ENCODE measurements around the gene CPNE2.
"Not testable (repeated sequence)": the region's sequence is repeated elsewhere in the genome, so short reads cannot be mapped to it uniquely, and the experiment has no call there.

The CPNE2 gene

DNA sequence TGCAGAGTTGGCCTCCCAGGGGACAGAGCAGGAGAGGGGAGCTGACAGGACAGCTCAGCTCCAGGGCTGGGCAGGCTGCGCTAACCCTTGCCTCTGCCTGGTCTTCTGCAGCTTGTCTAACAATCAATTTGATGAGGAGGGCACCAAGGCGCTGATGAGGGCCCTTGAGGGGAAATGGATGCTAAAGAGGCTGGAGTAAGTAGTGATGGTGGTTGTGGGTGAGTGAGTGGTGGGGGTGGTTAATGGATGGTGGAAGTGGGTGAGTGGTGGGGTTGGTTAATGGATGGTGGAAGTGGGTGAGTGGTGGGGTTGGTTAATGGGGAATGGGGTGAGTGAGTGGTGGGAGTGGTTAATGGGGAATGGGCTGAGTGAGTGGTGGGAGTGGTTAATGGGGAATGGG lies 22.0 kb upstream of the CPNE2 start:
- DNase-seq, result no peak

DNA sequence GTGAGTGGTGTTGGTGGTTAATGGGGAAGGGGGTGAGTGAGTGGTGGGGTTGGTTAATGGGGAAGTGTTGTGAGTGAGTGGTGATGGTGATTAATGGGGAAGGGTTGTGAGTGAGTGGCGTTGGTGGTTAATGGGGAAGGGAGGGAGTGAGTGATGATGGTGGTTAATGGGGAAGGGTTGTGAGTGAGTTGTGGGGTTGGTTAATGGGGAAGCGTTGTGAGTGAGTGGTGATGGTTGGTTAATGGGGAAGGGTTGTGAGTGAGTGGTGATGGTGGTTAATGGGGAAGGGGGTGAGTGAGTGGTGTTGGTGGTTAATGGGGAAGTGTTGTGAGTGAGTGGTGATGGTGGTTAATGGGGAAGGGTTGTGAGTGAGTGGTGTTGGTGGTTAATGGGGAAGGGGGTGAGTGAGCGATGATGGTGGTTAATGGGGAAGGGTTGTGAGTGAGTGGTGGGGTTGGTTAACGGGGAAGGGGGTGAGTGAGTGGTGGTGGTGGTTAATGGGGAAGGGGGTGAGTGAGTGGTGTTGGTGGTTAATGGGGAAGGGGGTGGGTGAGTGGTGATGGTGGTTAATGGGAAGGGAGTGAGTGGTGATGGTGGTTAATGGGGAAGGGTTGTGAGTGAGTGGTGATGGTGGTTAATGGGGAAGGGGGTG lies 21.2 kb upstream of the CPNE2 start:
- DNase-seq, result not testable (repeated sequence)

DNA sequence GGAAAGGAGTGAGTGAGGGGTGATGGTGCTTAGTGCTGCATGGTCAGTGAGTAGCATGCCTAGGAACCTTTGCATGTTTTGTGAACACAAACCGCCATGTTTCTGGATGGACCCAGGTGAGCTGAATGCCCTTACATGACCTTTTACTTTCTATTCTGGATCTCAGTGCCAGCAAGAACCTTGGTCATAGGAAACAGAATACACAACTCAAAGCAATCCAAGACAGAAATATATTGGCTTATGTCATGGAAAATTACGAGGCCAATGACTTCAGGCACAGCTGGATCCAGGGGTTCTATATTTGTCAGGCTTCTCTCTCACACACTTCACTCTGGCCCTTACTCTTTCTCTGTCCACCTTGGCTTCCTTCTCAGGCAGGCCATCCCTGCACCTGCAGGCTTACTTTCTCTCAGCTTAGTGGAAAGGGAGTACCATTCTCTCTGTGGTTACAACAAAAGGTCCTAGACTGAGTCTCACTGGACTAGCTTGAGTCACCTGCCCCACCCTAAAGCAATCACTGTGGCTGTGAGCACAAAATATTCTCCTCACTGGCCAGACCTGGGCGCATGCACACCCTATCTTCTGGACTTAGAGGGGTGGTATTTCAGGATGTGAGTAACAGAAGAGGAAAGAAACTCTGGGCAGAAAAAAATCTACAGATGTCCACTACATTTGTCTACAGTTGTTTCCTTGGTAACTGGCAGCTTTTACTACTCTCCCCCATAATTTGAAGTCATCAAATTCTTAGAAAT lies 20.4 kb upstream of the CPNE2 start:
- peak; percentile 49 for DNase-seq

DNA sequence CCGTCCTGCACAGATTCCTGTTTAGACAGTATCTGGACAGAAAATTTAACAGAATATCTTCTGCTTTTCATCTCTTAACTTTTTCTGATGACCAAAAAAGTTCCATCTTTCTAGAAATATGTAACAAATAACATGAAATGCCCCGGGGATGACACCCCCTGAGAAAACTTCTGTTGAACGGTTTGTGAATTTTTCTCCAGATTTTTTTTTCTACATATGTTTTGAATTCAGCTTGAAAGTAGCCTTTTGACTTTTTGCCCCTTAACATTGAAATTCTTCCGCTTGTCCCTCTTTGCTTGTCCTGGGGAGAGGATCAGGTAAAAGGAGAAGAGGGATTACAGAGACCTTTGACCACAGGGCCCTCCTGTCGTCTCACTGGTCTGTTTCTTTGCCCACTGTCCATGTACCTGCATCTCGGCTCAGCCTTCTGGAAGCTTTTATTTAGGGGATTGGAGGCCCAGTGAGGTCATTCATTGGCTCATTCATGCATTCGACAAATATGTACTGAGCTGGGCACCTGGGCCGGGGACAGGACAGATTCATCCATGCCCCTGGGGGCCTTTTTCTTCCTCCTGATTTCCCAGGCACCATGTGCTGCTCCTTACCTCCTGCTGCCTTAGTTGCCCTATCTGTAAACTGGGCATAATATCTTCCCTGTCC lies 19.6 kb upstream of the CPNE2 start:
- no peak for DNase-seq

DNA sequence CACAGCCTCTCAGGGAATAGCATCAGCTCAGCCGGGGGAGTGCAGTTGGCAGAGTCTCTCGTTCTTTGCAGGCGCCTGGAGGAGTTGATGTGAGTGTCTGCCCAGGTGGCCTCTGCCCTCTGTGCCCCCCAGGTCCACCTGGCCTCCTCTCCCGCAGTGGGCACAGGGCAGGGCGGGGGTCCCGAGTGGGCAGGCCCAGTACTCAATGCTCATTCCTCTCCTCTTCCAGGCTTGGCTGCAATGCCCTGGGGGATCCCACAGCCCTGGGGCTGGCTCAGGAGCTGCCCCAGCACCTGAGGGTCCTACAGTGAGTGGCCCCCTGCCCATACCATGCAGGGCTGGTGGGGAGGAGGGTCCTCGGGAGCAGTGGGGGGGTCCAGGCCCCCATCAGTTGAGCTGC lies 14.7 kb upstream of the CPNE2 start:
- no peak for DNase-seq

DNA sequence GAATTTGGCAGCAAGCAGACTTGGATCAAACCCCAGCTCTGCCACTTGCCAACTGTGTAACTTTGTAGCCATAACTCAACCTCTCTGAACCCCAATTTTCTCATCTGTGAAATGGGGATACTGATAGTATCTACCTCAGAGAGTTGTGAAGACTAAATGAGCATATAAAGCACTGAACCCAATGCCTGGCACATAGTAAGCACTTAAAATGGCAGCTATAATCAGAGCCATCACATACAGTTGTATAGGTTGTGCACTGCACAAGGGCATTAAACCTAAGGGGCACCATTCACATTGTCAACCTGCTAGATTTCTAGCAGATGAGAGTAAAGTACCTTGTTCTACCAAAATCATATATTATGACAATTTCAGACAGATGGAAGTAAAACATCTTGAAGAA lies 10.6 kb upstream of the CPNE2 start:
- no peak for DNase-seq

DNA sequence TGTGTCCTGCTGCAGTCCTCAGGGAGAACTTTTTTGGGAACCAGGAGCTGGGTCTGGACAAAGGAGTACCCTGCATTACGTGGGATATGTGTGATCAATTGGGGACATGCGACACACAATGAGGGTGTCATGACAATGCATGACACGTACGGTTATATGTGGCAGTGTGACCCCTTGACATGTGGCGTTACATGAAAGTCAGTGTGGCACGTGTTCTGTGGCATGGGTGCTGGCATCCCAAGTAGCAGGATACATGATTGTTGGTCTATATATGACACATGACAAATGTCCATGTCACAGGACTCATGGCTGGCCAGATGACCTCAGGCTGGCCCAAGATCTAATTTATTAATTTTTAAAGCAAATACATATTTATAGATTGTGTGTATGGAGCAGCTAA lies 9.7 kb upstream of the CPNE2 start:
- no peak for DNase-seq

DNA sequence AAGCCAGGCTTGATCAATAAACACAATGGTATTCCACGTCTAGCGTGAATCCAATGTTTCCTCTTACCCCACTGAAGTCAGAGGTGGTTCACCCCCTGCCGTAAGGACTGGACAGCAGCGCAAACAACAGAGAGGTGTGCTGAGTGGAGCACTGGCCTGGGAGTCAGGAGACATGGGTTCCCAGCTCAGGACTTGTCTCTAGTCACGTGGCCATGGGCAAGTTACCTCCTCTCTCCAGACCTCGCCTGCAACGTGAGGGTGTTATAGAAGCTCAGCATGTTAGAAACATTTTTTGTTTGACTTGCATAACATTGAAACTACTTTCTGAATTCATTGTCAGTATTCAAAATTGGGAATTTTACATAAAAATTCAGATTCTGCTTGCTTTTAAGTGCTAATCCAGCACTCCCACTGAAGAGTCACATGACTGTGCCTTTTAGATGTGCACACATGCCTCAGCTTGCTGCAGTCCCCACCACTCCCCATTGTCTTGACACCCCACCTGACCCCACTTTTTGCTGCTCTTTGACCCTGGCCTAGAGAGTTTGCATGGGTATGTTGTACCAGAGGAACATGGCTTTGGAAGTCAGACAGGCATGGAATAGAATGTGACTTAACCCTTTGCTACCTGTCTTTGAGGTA lies 8.8 kb upstream of the CPNE2 start:
- no peak for DNase-seq

DNA sequence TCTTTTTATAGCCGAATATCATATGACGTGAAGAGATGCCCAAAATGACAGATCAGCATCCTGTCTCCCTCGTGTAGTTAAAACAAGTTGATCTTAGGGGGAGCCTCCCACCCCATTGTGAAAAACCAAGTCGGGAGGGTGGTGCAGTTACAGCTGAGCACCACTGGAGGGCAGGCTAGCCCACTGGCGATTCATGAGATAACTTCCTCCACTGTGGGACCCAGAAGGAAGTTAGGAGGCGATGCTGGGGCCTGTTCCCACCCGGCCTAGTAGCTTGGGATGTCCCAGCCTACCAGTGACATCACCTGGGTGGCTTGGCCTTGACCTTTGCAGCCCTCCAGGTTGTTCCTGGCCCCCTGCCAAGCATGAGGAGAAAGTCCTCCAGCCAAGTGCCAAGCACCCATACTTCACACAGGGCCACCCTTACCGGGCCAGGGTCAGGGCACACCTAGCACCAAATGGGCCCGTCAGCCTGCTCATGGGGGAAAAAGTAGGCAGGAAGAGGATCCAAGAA lies 8.1 kb upstream of the CPNE2 start:
- DNase-seq, result peak; percentile 68

DNA sequence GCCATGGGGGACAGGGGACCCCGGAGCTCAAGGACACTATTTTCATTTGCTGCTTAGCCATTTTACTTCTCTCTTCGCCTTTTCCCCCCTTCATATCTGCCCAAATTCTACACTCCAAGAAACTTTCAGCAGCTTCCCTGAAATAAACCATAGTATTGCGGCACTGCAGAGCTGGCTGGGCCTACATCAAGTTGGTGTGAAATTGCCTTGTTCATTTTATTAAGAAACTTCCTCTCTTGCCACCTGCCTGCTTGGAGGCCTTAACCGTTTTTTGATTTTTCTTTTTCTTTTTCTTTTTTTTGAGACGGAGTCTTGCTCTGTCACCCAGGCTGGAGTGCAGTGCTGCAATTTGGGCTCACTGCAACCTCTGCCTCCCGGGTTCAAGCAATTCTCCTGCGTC lies 7.4 kb upstream of the CPNE2 start:
- no peak for DNase-seq

DNA sequence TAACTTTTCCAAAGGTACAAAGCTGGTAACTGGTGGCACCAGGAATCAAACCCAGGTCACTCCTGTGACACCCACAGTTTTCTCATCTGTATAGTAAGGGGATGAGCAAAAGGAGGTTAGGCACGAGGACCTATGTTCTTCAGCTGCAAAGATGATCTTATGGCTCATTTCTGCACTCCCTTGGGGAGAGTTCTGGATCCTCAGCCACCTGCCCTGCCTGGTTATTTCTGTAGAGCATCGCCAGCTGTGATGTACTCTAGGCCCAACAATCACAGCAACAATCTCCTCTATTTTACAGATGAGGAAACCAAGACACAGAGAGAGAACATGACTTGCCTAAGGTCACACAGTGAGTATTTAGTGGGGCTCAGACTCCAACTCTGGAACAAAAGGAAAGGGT lies 5.4 kb upstream of the CPNE2 start:
- no peak for DNase-seq

DNA sequence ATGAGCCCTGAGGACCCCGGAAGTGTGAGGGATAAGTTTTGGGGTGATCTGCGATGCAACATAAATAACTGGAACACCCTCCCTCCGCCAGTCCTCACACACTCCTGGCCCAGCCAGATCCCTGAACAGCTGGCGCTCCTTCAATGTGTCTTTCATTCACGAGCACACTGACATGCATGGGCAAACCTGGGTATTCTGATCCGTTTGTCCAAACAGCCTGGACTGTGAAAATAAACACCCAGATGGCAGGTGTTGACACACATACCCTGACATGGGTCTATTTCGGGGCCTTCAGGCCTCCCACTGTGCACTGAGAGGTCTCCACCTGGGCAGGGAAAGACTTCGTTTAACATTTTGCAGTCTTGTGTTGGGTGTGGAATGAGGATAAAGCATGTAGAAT lies 3.0 kb upstream of the CPNE2 start:
- no peak for DNase-seq

DNA sequence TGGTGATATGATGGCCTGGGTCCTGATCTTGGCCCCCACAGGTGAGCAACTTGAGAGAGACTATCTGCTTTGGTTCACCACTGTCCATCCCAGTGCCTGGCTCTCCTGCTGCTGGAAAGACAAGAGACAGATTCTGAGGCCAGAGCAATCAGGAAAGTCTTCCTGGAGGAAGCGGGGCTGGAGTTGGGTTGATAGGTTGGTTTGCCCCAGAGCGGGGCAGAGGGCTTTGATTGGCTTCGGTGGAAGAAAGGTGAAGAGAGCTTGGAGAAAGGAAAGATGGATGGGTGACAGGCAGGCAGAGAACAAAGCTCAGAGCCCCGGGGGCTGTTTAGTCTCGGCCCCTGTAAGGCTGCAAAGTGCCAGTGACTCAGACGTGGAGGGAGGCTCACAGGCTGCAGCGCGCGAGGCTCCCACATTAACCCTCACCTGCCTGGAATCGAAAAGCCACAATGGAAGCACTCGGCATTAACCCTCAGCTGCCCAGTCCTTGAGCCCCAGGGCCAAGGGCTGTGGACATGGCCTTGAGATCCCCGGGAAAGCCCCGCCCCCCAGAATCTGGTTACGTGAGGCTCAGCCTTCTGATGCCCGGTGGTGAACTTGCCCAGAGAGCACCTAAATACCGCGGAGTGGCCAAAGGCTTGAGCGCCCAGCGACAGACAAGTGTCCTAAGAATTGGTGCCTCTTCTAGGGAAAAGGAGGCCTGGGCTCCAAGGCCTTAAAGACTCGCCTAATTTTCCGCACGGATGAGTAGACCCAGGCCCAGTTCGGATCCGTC lies 996 bp upstream of the CPNE2 start:
- DNase-seq, result peak; percentile 35

DNA sequence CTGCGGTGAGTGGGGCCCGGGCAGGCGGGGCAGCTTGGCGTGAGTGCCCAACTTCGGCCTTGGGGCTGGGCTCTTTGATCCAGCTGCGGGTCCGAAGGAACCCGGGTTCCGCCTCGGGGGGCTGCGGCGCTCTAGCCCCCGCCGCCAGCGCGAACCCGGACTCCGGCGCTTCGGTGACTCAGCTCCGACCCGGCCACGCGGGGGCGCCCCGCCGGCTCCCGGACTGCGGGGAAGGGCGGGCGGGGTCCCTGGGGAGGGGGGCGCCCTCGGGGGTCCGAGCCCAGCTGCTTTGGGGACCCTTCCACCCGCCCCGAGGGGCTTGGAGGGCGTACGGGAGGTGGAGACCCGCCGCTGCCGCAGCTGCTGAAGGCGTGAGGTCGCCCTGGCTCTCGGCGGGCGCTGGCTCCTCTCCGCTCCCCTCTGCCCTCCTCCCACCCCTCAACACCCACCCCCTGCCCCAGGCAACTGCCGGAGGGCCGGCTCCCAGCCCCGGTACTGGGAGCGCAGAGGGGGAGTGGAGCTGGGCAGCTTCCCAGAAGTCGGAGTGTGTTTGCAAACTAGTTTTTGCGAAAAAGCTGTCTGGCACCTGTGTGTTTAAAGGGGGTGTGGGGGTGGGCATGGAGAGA lies 516 bp downstream of the CPNE2 start:
- DNase-seq, result peak; percentile 22

DNA sequence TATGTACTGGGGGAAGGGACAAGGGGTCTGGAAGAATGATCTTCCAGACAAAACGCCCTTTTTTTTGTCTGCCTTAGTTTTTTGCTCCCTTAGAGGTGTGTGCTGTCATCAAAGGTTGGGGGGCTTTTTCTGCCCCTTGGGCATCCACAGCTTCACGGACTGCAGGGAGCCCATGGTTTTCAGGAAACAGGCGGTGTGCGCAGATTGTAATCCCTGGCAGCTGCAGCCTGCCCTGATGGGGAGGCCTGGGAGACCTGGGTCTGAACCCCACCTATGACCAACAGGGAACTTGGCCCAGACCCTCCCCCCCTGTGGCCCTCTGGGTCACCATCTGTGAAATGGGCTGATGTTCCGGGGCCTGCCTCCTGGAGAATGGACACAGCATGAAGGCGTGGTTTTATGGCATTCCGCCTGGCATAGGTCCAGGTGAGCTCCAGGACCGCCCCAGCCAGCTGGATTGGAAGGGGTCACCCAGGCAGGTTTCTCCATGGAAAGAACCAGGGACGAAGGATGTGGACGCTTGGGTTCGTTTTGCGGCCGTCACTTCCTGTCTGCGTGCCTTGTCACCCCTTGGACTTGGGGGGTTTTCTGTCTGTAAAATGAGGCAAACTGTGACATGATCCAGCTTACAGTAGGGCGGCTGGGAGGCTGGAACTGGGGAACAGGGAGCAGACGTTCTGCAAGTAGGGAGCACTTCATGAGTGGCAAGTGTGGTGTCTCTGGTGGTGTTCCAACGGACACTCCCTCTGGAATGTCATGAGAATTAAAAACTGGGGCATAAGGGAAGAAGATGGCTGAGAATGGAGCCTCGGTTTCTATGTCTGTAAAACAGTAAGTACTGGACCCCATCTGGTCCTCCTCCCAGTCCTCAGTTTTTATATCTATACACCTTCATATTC lies 1.5 kb downstream of the CPNE2 start:
- DNase-seq, result peak; percentile 13

DNA sequence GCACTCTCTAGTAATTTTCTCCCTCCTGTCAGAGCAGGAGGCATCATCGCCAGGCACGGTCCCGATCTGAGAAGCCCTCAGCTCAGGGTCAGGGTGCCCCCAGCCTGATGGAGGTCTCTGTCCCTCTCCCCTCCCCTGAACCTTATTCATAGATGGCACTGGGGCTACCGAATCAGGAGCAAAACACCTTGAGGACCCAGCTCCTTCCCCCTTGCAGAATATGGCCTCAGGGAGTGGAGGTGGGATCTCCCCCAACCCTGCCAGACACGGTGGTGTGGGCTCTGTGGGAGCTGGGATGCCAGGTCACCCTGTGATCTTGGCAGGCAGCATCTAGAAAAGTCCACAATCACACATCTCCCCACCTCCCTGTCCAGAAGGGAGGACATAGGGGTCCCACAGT lies 2.5 kb downstream of the CPNE2 start:
- DNase-seq, result no peak

DNA sequence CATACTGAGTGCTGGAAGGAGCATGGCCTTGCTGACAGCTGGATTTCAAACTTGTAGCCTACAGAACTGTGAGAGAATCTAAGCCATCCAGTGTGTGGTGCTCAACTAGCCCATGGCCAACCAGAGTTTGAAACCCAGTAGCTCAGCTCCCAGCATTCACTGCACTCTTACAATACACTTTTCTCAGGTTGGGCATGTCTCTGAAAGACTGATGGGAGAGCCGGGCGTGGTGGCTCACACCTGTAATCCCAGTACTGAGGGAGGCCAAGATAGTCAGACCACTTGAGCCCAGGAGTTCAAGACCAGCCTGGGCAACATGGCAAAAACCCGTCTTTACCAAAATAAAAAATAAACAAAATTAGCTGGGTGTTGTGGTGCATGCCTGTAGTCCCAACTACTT lies 3.8 kb downstream of the CPNE2 start:
- DNase-seq, result no peak

DNA sequence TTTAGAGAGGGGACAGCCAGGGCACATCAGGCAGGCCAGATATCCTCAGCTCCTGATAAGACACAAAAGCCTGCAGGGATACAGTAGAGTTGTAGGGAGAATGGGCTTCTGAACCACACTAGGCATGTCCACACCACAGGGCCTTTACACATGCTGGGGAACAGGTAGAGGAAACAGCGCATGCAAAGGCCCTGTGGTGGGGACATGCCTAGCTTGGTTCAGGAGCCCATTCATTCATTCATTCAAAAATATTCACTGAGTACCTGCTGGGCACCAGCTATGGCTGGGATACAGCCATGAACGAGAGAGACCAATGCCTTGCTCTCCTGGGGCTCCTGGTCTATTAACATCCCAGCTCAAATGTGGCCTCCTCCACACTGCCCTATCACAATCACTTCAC lies 4.4 kb downstream of the CPNE2 start:
- no peak for DNase-seq

DNA sequence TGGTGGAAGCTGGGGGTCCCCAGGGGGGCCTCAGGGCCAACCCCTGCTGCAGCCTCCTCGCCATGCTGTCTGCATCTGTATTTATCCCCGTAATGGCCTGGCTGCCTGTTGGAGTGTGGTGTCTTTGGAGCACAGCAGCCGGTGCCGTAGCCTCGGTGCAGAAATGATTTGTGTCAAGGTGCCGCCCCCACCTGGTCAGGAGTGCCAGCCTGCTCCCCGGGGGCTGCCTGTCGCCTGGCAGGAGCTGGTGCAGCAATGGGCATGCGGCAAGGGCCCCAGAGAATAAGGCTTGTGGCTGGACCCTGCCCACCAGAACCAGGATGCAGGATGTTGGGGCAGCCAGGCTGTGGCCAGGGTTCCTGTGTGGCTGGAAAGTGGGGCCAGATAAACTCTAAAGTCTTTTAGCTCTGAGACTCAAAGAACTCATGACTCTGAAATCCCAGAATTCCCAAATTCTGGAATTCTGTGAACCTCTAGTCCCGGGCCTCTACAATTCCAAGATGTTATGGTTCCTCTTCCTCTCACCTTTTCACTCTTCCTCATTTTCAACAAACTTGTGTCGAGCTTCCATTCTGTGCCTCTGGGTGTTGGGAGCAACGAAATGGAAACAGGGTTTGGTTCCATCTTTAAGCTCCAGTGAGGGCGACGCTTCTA lies 5.9 kb downstream of the CPNE2 start:
- no peak for DNase-seq

DNA sequence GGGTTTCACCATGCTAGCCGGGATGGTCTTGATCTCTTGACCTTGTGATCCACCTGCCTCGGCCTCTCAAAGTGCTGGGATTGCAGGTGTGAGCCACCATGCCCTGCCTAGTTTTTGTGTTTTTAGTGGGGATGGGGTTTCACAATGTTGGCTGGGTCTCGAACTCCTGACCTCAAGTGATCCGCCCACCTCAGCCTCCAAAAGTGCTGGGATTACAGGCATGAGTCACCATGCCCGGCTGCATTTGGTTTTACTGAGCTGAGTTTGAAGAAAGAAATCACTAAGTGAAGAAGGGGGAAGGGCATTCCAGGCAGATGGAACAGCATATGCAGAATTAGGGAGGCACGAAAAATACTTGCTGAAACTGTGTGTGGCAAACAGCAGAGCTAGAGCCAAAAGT lies 7.6 kb downstream of the CPNE2 start:
- peak; percentile 52 for DNase-seq

DNA sequence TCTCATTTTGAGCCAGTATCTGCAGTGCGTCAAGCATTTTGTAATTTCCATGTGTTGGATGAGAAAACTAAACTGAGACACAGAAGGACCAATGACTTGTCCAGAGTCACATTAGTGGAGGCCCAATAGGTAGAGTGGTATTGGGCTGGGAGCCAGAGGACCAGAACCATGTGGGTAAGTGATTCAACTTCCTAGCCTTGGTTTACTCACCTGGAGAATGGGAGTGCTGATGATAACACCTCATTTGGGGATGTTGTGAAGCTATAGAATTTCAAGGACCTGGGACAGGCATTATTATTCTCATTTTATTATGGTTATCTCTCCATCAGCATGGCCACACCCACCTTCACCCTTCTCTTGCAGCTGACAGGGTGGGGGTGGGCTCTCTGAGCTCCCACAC lies 8.1 kb downstream of the CPNE2 start:
- DNase-seq, result no peak
